Upper lobe of right lung (tissue), 1 donor: ENCODE results near the gene PC. TPM values are rescaled to one million over a fixed set of nuclear protein-coding genes. Genes with fewer than 3 reads are reported as not detected.

Experiments used
- ATAC-seq: fragments of 200-7000 bp; cut with Tn5 transposase; one replicate; pipeline ENCODE4 v1.9.1; 2020; ENCODE audit warnings: mild to moderate bottlenecking, moderate library complexity
- DNase-seq: peaks from one replicate; pipeline ENCODE4 v3.0.0-alpha.2; 2020
- H3K27ac ChIP-seq: fragments of 200-600 bp; one replicate; pipeline ENCODE4 v1.8.0; 2022
- H3K27me3 ChIP-seq: fragments of 200-600 bp; one replicate; pipeline ENCODE4 v1.8.0; 2022; ENCODE audit warnings: mild to moderate bottlenecking
- H3K36me3 ChIP-seq: fragments of 200-600 bp; one replicate; pipeline ENCODE4 v1.8.0; 2022
- H3K4me1 ChIP-seq: fragments of 200-600 bp; one replicate; pipeline ENCODE4 v1.8.0; 2022
- H3K4me3 ChIP-seq: fragments of 200-600 bp; one replicate; pipeline ENCODE4 v1.8.0; 2022; ENCODE audit warnings: mild to moderate bottlenecking
- H3K9me3 ChIP-seq: fragments of 200-600 bp; one replicate; pipeline ENCODE4 v1.8.0; 2022
- CTCF ChIP-seq: fragments of 200-600 bp; IDR thresholded peaks from one replicate; pipeline ENCODE4 v1.8.0; 2022; ENCODE audit warnings: antibody characterized with exemption
- intact Hi-C: fragments of 100-400 bp; cut with DNase I; formaldehyde crosslinking; loops from one replicate; pipeline ENCODE4 v1.11.0; 2022
- total RNA-seq: library from RNA; stranded (reverse); fragmentation: NEBNext Ultra II Directional; extraction: Animal tissue kit (Norgen Biotek cat#: 25700); gene quantifications from one replicate; pipeline ENCODE4 v1.2.1, GENCODE V29; 2021
- donor health status: DM: no; HTN: yes; CAD: no; lungs with severe emphysema.

The PC gene
- total RNA-seq, 1 donor from 2014 or later = 12.7 TPM

GRCh38 chr11:66851698-66852465 lies 106.3 kb downstream of the PC start:
- no peak overlapping the region for H3K27ac ChIP-seq
- intact Hi-C loops = no loop called here
- DNase-seq = peak; percentile 65
- TF ChIP-seq CTCF = no peak
- no peaks in the 10 kb centered on the region for H3K9me3 ChIP-seq
- no peaks in the 10 kb centered on the region for H3K27me3 ChIP-seq
- peaks cover 9% of the 10 kb centered on the region for H3K36me3 ChIP-seq
- H3K4me3 ChIP-seq = no peak overlapping the region
- peaks cover 6% of the 10 kb centered on the region for H3K4me1 ChIP-seq
- ATAC-seq = no peak

- Histone ChIP-seq H3K4me1 (peaks cover 6% of the 10 kb centered on the region), H3K9me3 (no peaks in the 10 kb centered on the region), H3K27me3 (no peaks in the 10 kb centered on the region), H3K4me3 (no peak overlapping the region), H3K27ac (no peak overlapping the region), H3K36me3 (peaks cover 9% of the 10 kb centered on the region)
- ATAC-seq = no peak
- DNase-seq = no peak
- intact Hi-C loops = no loop called here
- TF ChIP-seq CTCF = no peak
Observed at GRCh38 chr11:66851239-66851596, 107.0 kb downstream of the PC start.

GRCh38 chr11:66850588-66851238 lies 107.5 kb downstream of the PC start:
- Histone ChIP-seq H3K4me3 (no peak overlapping the region), H3K4me1 (peaks cover 4% of the 10 kb centered on the region), H3K27ac (no peak overlapping the region), H3K9me3 (no peaks in the 10 kb centered on the region), H3K27me3 (no peaks in the 10 kb centered on the region), H3K36me3 (peaks cover 14% of the 10 kb centered on the region)
- no peak for TF ChIP-seq CTCF
- ATAC-seq (no peak), DNase-seq (peak; percentile 62)
- intact Hi-C loops = no loop called here

- intact Hi-C loops = no loop called here
- Histone ChIP-seq H3K27ac (no peak overlapping the region), H3K27me3 (no peaks in the 10 kb centered on the region), H3K9me3 (no peaks in the 10 kb centered on the region), H3K4me3 (no peak overlapping the region), H3K36me3 (peaks cover 19% of the 10 kb centered on the region), H3K4me1 (no peaks in the 10 kb centered on the region)
- DNase-seq (no peak), ATAC-seq (no peak)
- no peak for TF ChIP-seq CTCF
Observed at GRCh38 chr11:66850235-66850587, 108.0 kb downstream of the PC start.

GRCh38 chr11:66849501-66850234 lies 108.5 kb downstream of the PC start:
- H3K27ac ChIP-seq = no peak overlapping the region
- H3K9me3 ChIP-seq = no peaks in the 10 kb centered on the region
- peaks cover 1% of the 10 kb centered on the region for H3K4me1 ChIP-seq
- DNase-seq = no peak
- H3K27me3 ChIP-seq = no peaks in the 10 kb centered on the region
- no peak overlapping the region for H3K4me3 ChIP-seq
- H3K36me3 ChIP-seq = peaks cover 24% of the 10 kb centered on the region
- TF ChIP-seq CTCF = no peak
- intact Hi-C loops = no loop called here
- ATAC-seq = no peak
